PC-3 (cell line): Measurements from ENCODE around the gene PITPNM2. TPM values are rescaled to one million over a fixed set of nuclear protein-coding genes. Genes with fewer than 3 reads are reported as not detected.

Experiments
- ATAC-seq: fragments of 200-7000 bp; cut with Tn5 transposase; 2 replicates; pipeline ENCODE4 v1.9.1; 2020; ENCODE audit warnings: mild to moderate bottlenecking, moderate library complexity
- BruUV-seq: library from RNA; stranded (reverse); fragments of 400-500 nt; replicated peaks from 2 replicates; lab custom pipeline; 2021; lab: Mats Ljungman, UMichigan
- CTCF ChIA-PET: fragments of 300-600 bp; sonication (Branson Sonifier 250); formaldehyde crosslinking; loops from one replicate; lab custom pipeline; 2022; ENCODE audit warnings: antibody characterized with exemption; lab: Charles Lee
- POLR2A ChIA-PET: fragments of 300-600 bp; sonication (Branson Sonifier 250); formaldehyde crosslinking; loops from one replicate; lab custom pipeline; 2022; ENCODE audit warnings: antibody characterized with exemption; ENCODE audit not compliant: unreplicated experiment; lab: Charles Lee
- DNase-seq: peaks from one replicate; pipeline ENCODE4 v3.0.0-alpha.2; 2015
- H2AFZ ChIP-seq: fragments of 300-600 bp; sonication (generic); 2 replicates; pipeline ENCODE4 v1.6.0; 2016; ENCODE audit warnings: antibody characterized with exemption, low read length
- H3F3A ChIP-seq: fragments of 300-600 bp; sonication (generic); one replicate; pipeline ENCODE4 v1.6.0; 2017; ENCODE audit warnings: antibody characterized with exemption, low read length, control low read depth, mild to moderate bottlenecking; ENCODE audit not compliant: unreplicated experiment
- H3K27ac ChIP-seq: fragments of 300-600 bp; sonication (generic); 2 replicates; pipeline ENCODE4 v1.5.1; 2016; ENCODE audit warnings: mild to moderate bottlenecking, low read length
- H3K27me3 ChIP-seq: fragments of 300-600 bp; sonication (generic); 2 replicates; pipeline ENCODE4 v1.6.1; 2016; ENCODE audit warnings: low read length, mixed read lengths
- H3K36me3 ChIP-seq: fragments of 300-600 bp; sonication (generic); 2 replicates; pipeline ENCODE4 v1.6.1; 2016; ENCODE audit warnings: low read depth, mixed run types, low read length, mixed read lengths
- H3K4me1 ChIP-seq: fragments of 300-600 bp; sonication (generic); 2 replicates; pipeline ENCODE4 v1.5.1; 2016; ENCODE audit warnings: low read length; ENCODE audit not compliant: insufficient read depth
- H3K4me2 ChIP-seq: fragments of 300-600 bp; sonication (generic); 2 replicates; pipeline ENCODE4 v1.6.0; 2016; ENCODE audit warnings: low read length
- H3K4me3 ChIP-seq: fragments of 300-600 bp; sonication (generic); 2 replicates; pipeline ENCODE4 v1.5.1; 2016; ENCODE audit warnings: mild to moderate bottlenecking, low read length, mixed read lengths
- H3K79me2 ChIP-seq: fragments of 300-600 bp; sonication (generic); 2 replicates; pipeline ENCODE4 v1.6.1; 2017; ENCODE audit warnings: low read length, mixed read lengths
- H3K9ac ChIP-seq: fragments of 300-600 bp; sonication (generic); 2 replicates; pipeline ENCODE4 v1.6.0; 2016; ENCODE audit warnings: mild to moderate bottlenecking, low read length
- H3K9me2 ChIP-seq: fragments of 300-600 bp; sonication (generic); replicated peaks from 2 replicates; pipeline ENCODE4 v1.6.1; 2016; ENCODE audit warnings: mixed run types, low read length, mixed read lengths
- H3K9me3 ChIP-seq: fragments of 300-600 bp; sonication (generic); 2 replicates; pipeline ENCODE4 v1.6.1; 2016; ENCODE audit warnings: low read length, mixed read lengths
- H4K20me1 ChIP-seq: fragments of 300-600 bp; sonication (generic); 2 replicates; pipeline ENCODE4 v1.6.1; 2016; ENCODE audit warnings: low read length, mixed read lengths
- EZH2 ChIP-seq: fragments of 300-600 bp; sonication (generic); IDR thresholded peaks from one replicate; pipeline ENCODE4 v1.6.1; 2017; ENCODE audit warnings: antibody characterized with exemption, mild to moderate bottlenecking, low read length; ENCODE audit not compliant: unreplicated experiment
- EZH2phosphoT487 ChIP-seq: fragments of 300-600 bp; sonication (generic); IDR thresholded peaks from 2 replicates; pipeline ENCODE4 v1.6.1; 2018; ENCODE audit warnings: mild to moderate bottlenecking, antibody characterized with exemption, low read length, borderline replicate concordance
- intact Hi-C: fragments of 100-400 bp; cut with micrococcal nuclease; formaldehyde crosslinking; loops from 2 replicates; pipeline ENCODE4 v1.9.0; 2023
- total RNA-seq: library from RNA; depleted of rRNA; stranded (reverse); fragments of >200 nt; gene quantifications from 2 replicates; pipeline ENCODE4 v1.2.3, GENCODE V29; 2014
- TF ChIP-seq, protein P1 (sequence below): fragments of 300-600 bp; sonication (generic); conservative IDR thresholded peaks from 2 replicates; pipeline ENCODE4 v1.5.1; 2017; ENCODE audit warnings: antibody characterized with exemption, low read depth, mild to moderate bottlenecking, low read length

PITPNM2 gene
- total RNA-seq, 1 experiment from 2014 or later, result 5.6 TPM

DNA sequence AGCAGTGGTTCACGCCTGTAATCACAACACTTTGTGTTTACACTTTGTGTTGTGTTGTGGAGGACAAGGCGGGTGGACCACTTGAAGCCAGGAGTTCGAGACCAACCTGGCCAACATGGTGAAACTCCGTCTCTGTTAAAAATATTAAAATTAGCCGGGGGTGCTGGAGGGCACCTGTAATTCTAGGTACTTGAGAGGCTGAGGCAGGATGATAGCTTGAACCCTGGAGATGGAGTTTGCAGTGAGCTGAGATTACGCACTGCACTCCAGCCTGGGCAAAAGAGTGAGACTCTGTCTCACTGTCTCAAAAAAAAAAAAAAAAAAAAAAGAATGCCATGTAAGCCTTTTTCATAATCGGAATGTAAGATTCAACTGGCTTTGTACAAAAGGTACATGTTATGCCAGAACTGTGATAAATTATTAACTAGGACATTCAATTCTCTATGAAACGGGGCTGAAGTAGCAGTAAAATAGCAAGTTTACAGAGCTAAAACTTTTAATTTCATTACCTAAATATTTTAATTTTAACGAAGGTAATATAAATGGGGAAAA is 13.9 kb upstream of the PITPNM2 start:
- intact Hi-C loops, result loop anchor here (5.0 kb wide), 1 partner anchor 68 kb away; the partner anchor contains the start of genes MPHOSPH9 and MTRFR
- peak overlapping the region; percentile 61 for H3K27ac ChIP-seq

DNA sequence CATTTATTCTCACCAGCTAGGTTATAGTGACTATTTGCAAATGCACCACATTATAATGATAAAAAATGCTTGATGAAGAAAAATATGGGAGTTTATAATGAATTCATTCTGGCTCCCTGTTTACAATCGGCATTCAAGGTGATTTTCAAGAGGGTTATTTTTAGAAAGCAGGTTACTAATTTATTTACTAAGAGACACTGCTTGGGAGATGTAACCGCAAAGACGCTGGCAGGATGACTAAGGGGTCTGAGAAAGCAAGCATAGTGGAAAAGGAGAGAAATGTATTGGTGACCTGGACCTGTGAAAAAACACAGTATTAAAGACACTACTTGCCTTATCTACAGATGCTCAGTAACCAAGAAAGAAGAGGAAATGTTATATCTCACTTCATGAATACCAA is 13.3 kb upstream of the PITPNM2 start:
- H3K4me2 ChIP-seq, result peak overlapping the region; percentile 66
- intact Hi-C loops, result loop anchor here (5.0 kb wide), 1 partner anchor 68 kb away; the partner anchor contains the start of genes MPHOSPH9 and MTRFR
- CTCF ChIA-PET, result no interaction called here

More for the DNA sequence above, 13.9 kb upstream of the PITPNM2 start:
- no peak overlapping the region for H3K9ac ChIP-seq
- no peak for DNase-seq
- no peak for ATAC-seq
- ChIA-PET CTCF (no interaction called here), POLR2A (interaction anchor here (0.7 kb wide), 1 partner anchor 94 kb away, joined by 17 read pairs; no protein-coding TSS in a partner anchor)
- peaks cover 23% of the 10 kb centered on the region for H3K36me3 ChIP-seq
- no peaks in the 10 kb centered on the region for H3K9me3 ChIP-seq
- peaks cover 4% of the 10 kb centered on the region for H3F3A ChIP-seq
- peak overlapping the region; percentile 66; the same call in 1 of the 2 replicates for H3K4me2 ChIP-seq
- BruUV-seq, result no TSS peak
- H3K4me1 ChIP-seq, result peaks cover 25% of the 10 kb centered on the region
- no peak for TF ChIP-seq EZH2
- TF ChIP-seq, protein P1, sequence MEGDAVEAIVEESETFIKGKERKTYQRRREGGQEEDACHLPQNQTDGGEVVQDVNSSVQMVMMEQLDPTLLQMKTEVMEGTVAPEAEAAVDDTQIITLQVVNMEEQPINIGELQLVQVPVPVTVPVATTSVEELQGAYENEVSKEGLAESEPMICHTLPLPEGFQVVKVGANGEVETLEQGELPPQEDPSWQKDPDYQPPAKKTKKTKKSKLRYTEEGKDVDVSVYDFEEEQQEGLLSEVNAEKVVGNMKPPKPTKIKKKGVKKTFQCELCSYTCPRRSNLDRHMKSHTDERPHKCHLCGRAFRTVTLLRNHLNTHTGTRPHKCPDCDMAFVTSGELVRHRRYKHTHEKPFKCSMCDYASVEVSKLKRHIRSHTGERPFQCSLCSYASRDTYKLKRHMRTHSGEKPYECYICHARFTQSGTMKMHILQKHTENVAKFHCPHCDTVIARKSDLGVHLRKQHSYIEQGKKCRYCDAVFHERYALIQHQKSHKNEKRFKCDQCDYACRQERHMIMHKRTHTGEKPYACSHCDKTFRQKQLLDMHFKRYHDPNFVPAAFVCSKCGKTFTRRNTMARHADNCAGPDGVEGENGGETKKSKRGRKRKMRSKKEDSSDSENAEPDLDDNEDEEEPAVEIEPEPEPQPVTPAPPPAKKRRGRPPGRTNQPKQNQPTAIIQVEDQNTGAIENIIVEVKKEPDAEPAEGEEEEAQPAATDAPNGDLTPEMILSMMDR, result no peak
- TF ChIP-seq EZH2phosphoT487, result no peak
- no peaks in the 10 kb centered on the region for H4K20me1 ChIP-seq
- no peaks in the 10 kb centered on the region for H3K9me2 ChIP-seq
- no peaks in the 10 kb centered on the region for H3K79me2 ChIP-seq
- no peak overlapping the region for H3K4me3 ChIP-seq
- H3K27me3 ChIP-seq, result no peaks in the 10 kb centered on the region
- no peak overlapping the region for H2AFZ ChIP-seq

More for the DNA sequence above, 13.3 kb upstream of the PITPNM2 start:
- TF ChIP-seq EZH2phosphoT487 (no peak), EZH2 (no peak)
- TF ChIP-seq, protein P1, result no peak
- H3K79me2 ChIP-seq, result no peaks in the 10 kb centered on the region
- DNase-seq (peak; percentile 79), ATAC-seq (peak; percentile 86)
- H4K20me1 ChIP-seq, result no peaks in the 10 kb centered on the region
- no peak overlapping the region for H2AFZ ChIP-seq
- H3K27me3 ChIP-seq, result no peaks in the 10 kb centered on the region
- peaks cover 26% of the 10 kb centered on the region for H3K36me3 ChIP-seq
- POLR2A ChIA-PET, result no interaction called here
- H3K9ac ChIP-seq, result peak overlapping the region; percentile 11; the same call in 1 of the 2 replicates
- peaks cover 4% of the 10 kb centered on the region for H3F3A ChIP-seq
- peak overlapping the region; percentile 68 for H3K27ac ChIP-seq
- no peaks in the 10 kb centered on the region for H3K9me3 ChIP-seq
- H3K9me2 ChIP-seq, result no peaks in the 10 kb centered on the region
- BruUV-seq, result no TSS peak
- H3K4me3 ChIP-seq, result peak overlapping the region; percentile 31; the same call in 1 of the 2 replicates
- peaks cover 25% of the 10 kb centered on the region for H3K4me1 ChIP-seq
